ENCODE measurements around the gene GRM3. TPM values are rescaled to one million over a fixed set of nuclear protein-coding genes. Genes with fewer than 3 reads are reported as not detected.

The GRM3 gene
- total and polyA plus RNA-seq, 4 donors, result 14.3 to 28.4 (median 24.7) TPM

GRCh38 chr7:86908948-86909347 is 265.2 kb downstream of the GRM3 start:
- Histone ChIP-seq H3K27me3 (ENCODE audit: control insufficient read depth, insufficient read depth, low read length) (no peaks in the 10 kb centered on the region), H3K4me3 (ENCODE audit: low read depth, low read length) (no peak overlapping the region), H3K27ac (ENCODE audit: low read depth, low read length) (no peak overlapping the region), H3K36me3 (ENCODE audit: control insufficient read depth, insufficient read depth, low read length) (no peaks in the 10 kb centered on the region), H3K4me1 (ENCODE audit: control insufficient read depth, insufficient read depth, low read length) (no peaks in the 10 kb centered on the region), H3K9me3 (ENCODE audit: control insufficient read depth, insufficient read depth, low read length) (no peaks in the 10 kb centered on the region)
- 86% methylated on average over 1 of the region's 1 CpG for WGBS (ENCODE audit: insufficient coverage)
- DNase-seq (ENCODE audit: low read depth in 4 of 6, low spot score in 6 of 6), result peak in 1 of 6 donors; percentile 18

GRCh38 chr7:86911659-86912058 is 267.9 kb downstream of the GRM3 start:
- H3K27me3 ChIP-seq (ENCODE audit: control insufficient read depth, insufficient read depth, low read length), result no peaks in the 10 kb centered on the region
- no peak overlapping the region for H3K4me3 ChIP-seq (ENCODE audit: low read depth, low read length)
- WGBS (ENCODE audit: insufficient coverage), result no CpG with 5 or more reads among the region's 1 CpG
- no peaks in the 10 kb centered on the region for H3K36me3 ChIP-seq (ENCODE audit: control insufficient read depth, insufficient read depth, low read length)
- no peaks in the 10 kb centered on the region for H3K4me1 ChIP-seq (ENCODE audit: control insufficient read depth, insufficient read depth, low read length)
- H3K9me3 ChIP-seq (ENCODE audit: control insufficient read depth, insufficient read depth, low read length), result no peaks in the 10 kb centered on the region
- no peak for DNase-seq (ENCODE audit: low read depth in 4 of 6, low spot score in 6 of 6)
- no peak overlapping the region for H3K27ac ChIP-seq (ENCODE audit: low read depth, low read length)

GRCh38 chr7:86913709-86914108 is 270.0 kb downstream of the GRM3 start:
- Histone ChIP-seq H3K27me3 (ENCODE audit: control insufficient read depth, insufficient read depth, low read length) (no peaks in the 10 kb centered on the region), H3K4me3 (ENCODE audit: low read depth, low read length) (no peak overlapping the region), H3K4me1 (ENCODE audit: control insufficient read depth, insufficient read depth, low read length) (no peaks in the 10 kb centered on the region), H3K36me3 (ENCODE audit: control insufficient read depth, insufficient read depth, low read length) (no peaks in the 10 kb centered on the region), H3K27ac (ENCODE audit: low read depth, low read length) (no peak overlapping the region), H3K9me3 (ENCODE audit: control insufficient read depth, insufficient read depth, low read length) (no peaks in the 10 kb centered on the region)
- peak in 1 of 6 donors; percentile 15 for DNase-seq (ENCODE audit: low read depth in 4 of 6, low spot score in 6 of 6)
- WGBS (ENCODE audit: insufficient coverage), result 50% methylated on average over 2 of the region's 4 CpGs
